HG02981 (cell line): Measurements from ENCODE around the gene OPN1MW.
"Not testable (repeated sequence)": the region's sequence is repeated elsewhere in the genome, so short reads cannot be mapped to it uniquely, and the experiment has no call there.

Experiments
- ATAC-seq: cut with Tn5 transposase; IDR thresholded peaks from one replicate; pipeline ENCODE4 v1.9.1; 2021; ENCODE audit warnings: mild to moderate bottlenecking, moderate library complexity; ENCODE audit not compliant: unreplicated experiment

Gene OPN1MW

DNA sequence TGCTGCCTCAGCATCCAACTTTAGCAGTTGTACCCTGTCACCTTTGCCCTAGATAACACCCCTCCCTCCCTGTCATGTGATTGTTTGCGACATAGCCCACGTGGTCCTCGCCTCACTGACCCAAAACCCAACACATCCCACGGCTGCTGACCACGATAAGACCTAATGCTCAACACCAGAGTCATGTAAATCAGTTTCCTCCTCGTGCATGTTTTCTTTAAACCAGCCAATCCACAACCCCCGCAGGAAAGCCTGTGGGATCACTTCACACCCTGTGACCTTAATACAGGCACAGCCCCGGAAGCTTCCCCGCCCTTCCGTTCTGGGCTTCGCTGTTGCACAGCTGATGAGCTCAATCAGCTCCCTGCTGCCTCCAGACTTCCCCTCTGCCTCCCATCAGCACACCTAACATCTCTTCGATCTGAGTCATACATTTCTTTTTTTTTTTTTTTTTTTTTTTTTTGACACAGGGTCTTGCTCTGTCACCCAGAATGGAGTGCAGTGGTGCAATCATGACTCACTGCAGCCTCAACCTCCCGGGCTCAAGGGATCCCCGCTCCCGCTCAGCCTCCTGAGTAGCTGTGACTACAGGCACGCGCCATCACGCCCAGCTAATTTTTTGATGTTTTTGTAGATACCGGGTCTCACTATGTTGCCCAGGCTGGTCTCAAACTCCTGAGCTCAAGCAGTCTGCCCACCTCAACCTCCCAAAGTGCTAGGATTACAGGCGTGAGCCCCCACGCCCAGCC, 27.4 kb downstream of the OPN1MW start:
- ATAC-seq = not testable (repeated sequence)

DNA sequence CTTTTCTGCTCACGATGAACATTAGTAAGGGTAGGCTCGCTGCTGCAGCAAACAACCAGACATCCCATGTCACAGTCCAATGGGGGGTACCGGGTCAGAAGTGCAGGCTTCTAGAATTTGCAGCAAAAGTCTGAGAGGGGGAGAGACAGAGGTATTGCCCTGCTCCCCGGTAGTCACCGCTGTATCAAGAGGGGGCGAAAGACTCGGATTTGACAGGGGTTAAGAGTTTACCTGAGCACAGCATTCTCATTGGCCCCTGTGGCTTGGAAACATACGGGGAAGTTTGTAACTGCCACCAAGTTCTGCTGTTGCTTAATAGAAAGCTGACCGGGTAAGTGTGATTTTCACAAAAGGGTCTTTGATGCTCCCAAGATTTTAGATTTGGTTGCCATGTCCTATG, 28.7 kb downstream of the OPN1MW start:
- ATAC-seq = not testable (repeated sequence)

DNA sequence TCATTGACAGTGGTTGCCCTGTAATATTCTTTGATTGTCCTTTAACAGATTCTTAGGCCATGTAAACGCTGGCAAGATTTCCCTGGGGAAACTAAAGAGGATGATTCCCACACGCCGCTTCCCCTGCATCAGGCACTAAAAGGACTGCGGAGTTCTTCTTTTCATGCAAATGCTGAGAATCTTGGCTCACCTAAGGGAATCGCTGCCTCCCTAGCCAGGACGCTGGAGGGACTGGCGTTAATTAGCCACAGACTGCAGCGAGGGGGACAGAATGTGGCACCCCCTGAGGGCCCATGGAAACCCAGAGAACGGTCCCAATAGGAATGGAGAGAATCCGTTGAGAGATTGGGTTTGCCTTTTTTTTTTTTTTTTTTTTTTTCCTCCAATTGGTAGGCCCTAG, 29.1 kb downstream of the OPN1MW start:
- not testable (repeated sequence) for ATAC-seq

DNA sequence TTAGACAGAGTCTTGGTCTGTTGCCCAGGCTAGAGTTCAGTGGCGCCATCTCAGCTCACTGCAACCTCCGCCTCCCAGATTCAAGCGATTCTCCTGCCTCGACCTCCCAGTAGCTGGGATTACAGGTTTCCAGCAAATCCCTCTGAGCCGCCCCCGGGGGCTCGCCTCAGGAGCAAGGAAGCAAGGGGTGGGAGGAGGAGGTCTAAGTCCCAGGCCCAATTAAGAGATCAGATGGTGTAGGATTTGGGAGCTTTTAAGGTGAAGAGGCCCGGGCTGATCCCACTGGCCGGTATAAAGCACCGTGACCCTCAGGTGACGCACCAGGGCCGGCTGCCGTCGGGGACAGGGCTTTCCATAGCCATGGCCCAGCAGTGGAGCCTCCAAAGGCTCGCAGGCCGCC, 37.1 kb downstream of the OPN1MW start, which contains the start of gene OPN1MW2:
Gene OPN1MW2, plus strand, starts transcription at position 301 of the 400 bp plus-strand sequence. Its CDS starts 60 bp downstream, at position 361.
- not testable (repeated sequence) for ATAC-seq

DNA sequence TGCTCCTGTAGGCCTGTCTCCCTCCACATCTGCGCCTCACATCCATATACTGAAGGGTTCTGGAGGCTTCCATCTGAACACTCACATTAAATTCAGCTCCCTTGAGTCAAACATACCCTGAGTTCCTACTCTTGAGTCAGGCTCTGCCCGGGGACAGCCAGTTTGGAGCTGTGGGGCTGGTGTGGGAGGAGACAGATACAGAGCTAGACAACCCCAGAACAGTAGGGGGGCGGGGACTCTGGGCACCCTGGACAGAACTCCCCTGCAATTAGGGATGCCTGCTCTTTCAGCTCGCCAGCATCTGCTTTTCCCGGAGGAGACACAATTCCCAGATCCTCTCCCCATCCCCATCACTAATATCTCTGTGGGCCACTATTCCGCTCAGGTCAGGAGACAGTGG, 42.9 kb downstream of the OPN1MW start:
- ATAC-seq = not testable (repeated sequence)

DNA sequence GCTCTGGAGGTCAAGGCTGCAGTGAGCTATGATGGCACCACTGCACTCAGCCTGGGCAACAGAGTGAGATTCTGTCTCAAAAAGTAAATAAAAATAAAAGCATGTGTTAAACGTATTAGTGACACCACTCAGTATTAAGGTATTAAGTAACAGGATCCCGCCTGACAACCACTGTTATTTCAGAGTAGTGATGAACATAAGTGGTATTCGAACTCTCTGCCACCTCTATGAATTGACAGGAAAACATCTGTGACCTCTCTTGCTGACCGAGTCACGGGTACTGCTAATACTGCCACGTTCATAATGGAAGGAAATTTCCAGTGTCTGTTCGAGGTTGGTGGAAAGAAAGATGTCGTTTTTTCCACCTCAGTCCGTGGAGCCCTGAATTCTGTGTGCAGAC, 44.3 kb downstream of the OPN1MW start:
- ATAC-seq = not testable (repeated sequence)

DNA sequence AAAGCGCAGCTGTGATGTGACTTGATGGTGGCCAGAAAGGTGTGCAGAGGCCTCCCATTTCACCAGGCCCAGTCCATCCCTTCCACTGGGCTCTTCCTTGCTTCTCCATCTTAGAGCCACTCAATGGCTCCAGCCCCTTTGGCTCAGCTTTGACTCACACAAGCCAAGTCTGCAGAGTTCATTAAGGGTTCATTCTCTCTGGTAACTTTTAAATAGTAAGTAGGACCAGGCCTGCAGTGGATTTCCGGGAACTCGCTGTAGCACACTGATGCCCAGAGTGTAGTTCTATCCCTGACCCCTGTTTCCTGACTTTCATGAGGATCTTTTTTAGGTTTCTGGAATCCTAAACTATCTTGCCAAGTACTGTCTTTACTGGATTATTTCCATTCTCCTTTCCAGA, 49.0 kb downstream of the OPN1MW start:
- ATAC-seq = not testable (repeated sequence)

DNA sequence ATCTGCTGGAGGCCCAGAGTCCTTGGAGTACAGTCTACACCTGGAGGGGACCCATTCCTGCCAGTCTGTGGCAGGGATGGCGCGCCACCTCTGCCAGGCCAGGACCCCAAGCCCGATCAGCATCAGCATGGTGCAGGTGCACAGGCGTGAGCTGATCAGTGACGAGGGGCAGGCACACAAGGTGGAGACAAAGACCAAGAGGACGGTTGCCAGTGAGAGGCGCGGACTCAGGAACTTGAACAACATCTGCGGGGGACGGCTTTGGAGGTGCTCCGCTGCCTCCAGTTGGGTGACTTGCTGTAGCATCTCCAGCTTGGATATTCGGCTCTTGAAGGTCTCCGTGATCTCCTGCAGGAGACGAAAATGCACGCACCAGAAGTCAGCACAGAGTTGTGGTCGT, 51.2 kb downstream of the OPN1MW start:
- not testable (repeated sequence) for ATAC-seq

DNA sequence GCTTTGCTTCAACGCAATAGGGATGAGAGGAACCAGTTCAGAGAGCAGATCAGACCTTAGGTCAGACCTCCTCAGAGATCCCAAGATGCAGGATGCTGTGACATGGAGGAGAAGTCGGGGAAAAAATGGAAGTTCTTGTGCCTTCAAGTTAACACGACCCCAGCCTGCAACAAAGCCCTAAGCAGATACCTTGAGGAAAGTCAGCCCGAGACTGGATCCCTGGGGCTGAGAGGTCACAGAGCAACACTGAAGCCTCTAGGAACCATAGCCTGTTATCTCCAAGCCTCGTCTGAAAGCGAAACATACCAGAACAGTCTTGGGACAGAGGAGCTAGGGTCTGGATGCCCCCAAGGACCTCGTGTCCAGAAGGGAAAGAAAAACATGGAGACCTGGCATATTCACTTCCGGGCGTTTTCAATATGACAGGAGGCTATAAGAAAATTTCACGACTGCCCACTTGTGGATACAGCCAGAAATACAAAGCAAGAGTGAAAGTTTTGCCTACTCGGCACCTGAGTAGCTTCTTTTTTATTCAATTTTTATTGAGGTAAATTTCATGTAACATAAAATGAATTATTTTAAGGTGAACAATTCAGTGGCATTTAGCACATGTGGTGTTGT, 56.7 kb downstream of the OPN1MW start:
- not testable (repeated sequence) for ATAC-seq

DNA sequence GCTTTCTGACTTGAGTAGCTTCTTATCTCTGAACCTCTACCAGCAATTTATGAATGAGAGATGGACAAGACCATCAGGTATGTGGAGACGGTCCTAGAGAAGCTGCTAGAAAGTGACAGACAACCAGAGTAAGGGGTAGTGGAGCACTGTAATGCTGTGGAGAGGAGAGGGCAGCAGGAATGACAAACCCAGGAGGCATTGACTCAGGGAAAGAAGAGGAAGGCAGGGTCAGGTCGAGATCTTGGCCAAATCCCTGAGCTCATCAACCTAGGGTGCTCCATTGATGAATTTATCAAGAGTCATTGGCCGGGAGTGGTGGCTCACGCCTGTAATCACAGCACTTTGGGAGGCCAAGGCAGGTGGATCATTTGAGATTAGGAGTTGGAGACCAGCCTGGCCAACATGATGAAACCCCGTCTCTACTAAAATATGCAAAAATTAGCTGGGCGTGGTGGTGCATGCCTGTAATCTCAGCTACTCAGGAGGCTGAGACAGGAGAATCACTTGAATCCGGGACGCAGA, 57.6 kb downstream of the OPN1MW start:
- ATAC-seq = not testable (repeated sequence)
